Mesenchymal stem cell (in vitro differentiated cells and primary cell): ENCODE results near the gene RTN4.

ENCODE experiments used
- DNase-seq: peaks from one replicate; pipeline ENCODE4 v3.0.0-alpha.2; 2013
- H2AFZ ChIP-seq: one replicate; pipeline ENCODE4 v1.6.1; 2013; ENCODE audit warnings: low read depth, mild to moderate bottlenecking, control low read depth, inconsistent platforms, low read length, moderate library complexity
- H2AK5ac ChIP-seq: 2 replicates; pipeline ENCODE4 v1.6.1; 2013; ENCODE audit warnings: low read length, moderate library complexity, mild to moderate bottlenecking, inconsistent platforms; ENCODE audit not compliant: severe bottlenecking
- H2BK120ac ChIP-seq: one replicate; pipeline ENCODE4 v1.6.1; 2013; ENCODE audit warnings: low read depth, mild to moderate bottlenecking, inconsistent platforms, low read length, moderate library complexity
- H2BK12ac ChIP-seq, 2 experiments: one replicate each; pipeline ENCODE4 v1.6.1; 2013; ENCODE audit warnings: inconsistent platforms in 2 of 2, low read length in 2 of 2, mild to moderate bottlenecking in 2 of 2, moderate library complexity in 2 of 2, control low read depth in 1 of 2
- H2BK15ac ChIP-seq: one replicate; pipeline ENCODE4 v1.6.1; 2013; ENCODE audit warnings: mild to moderate bottlenecking, low read depth, inconsistent platforms; ENCODE audit not compliant: poor library complexity, severe bottlenecking
- H2BK5ac ChIP-seq: 2 replicates; pipeline ENCODE4 v1.6.1; 2013; ENCODE audit warnings: low read depth, mild to moderate bottlenecking, low read length, control low read depth, inconsistent platforms; ENCODE audit not compliant: poor library complexity, severe bottlenecking
- H3K14ac ChIP-seq, 2 experiments: one replicate each; pipeline ENCODE4 v1.6.1; 2013; ENCODE audit warnings: inconsistent platforms in 2 of 2, low read length in 2 of 2, control low read depth in 1 of 2, mild to moderate bottlenecking in 1 of 2, moderate library complexity in 1 of 2
- H3K18ac ChIP-seq, 2 experiments: one replicate each; pipeline ENCODE4 v1.6.1; 2013; ENCODE audit warnings: inconsistent platforms in 2 of 2, low read length in 2 of 2, control low read depth in 1 of 2, low read depth in 1 of 2, mild to moderate bottlenecking in 1 of 2
- H3K23ac ChIP-seq, 2 experiments: one replicate each; pipeline ENCODE4 v1.6.1; 2013; ENCODE audit warnings: inconsistent platforms in 2 of 2, low read length in 2 of 2, mild to moderate bottlenecking in 2 of 2, moderate library complexity in 2 of 2, control low read depth in 1 of 2
- H3K27ac ChIP-seq: 2 replicates; pipeline ENCODE4 v1.5.1; 2013; ENCODE audit warnings: mild to moderate bottlenecking, moderate library complexity, low read length, control low read depth, inconsistent platforms; ENCODE audit not compliant: poor library complexity, severe bottlenecking
- H3K27me3 ChIP-seq, 2 experiments: 2 replicates each; pipeline versions ENCODE4 v1.6.1 to v1.7.0; 2013; ENCODE audit warnings: low read length in 2 of 2, mild to moderate bottlenecking in 2 of 2, moderate library complexity in 2 of 2, control low read depth in 1 of 2, inconsistent platforms in 1 of 2; ENCODE audit not compliant: control insufficient read depth in 1 of 2, insufficient read depth in 1 of 2
- H3K36me3 ChIP-seq, 2 experiments: 2 replicates each; pipeline versions ENCODE4 v1.6.1 to v1.7.0; 2013; ENCODE audit warnings: low read length in 2 of 2, control low read depth in 1 of 2, inconsistent platforms in 1 of 2, low read depth in 1 of 2, mild to moderate bottlenecking in 1 of 2; ENCODE audit not compliant: insufficient read depth in 2 of 2, control insufficient read depth in 1 of 2
- H3K4ac ChIP-seq, 2 experiments: one replicate each; pipeline ENCODE4 v1.6.1; 2013; ENCODE audit warnings: inconsistent platforms in 2 of 2, low read length in 2 of 2, mild to moderate bottlenecking in 2 of 2, moderate library complexity in 2 of 2, control low read depth in 1 of 2, low read depth in 1 of 2
- H3K4me1 ChIP-seq: 2 replicates; pipeline ENCODE4 v1.6.1; 2013; ENCODE audit warnings: low read depth, low read length, control low read depth; ENCODE audit not compliant: control insufficient read depth, insufficient read depth
- H3K4me2 ChIP-seq: 2 replicates; pipeline ENCODE4 v1.6.1; 2013; ENCODE audit warnings: low read length, mild to moderate bottlenecking, inconsistent platforms; ENCODE audit not compliant: poor library complexity, severe bottlenecking
- H3K4me3 ChIP-seq, 2 experiments: 2 replicates each; pipeline versions ENCODE4 v1.5.1 to v1.7.0; 2013; ENCODE audit warnings: low read length in 2 of 2, mild to moderate bottlenecking in 2 of 2, control low read depth in 1 of 2, low read depth in 1 of 2; ENCODE audit not compliant: insufficient read depth in 1 of 2
- H3K79me1 ChIP-seq: replicated peaks from 2 replicates; pipeline ENCODE4 v1.6.1; 2013; ENCODE audit warnings: mild to moderate bottlenecking, control low read depth, low read length, inconsistent platforms; ENCODE audit not compliant: poor library complexity, severe bottlenecking
- H3K9ac ChIP-seq: 2 replicates; pipeline ENCODE4 v1.7.0; 2013; ENCODE audit warnings: mild to moderate bottlenecking, low read length, moderate library complexity
- H3K9me3 ChIP-seq: 2 replicates; pipeline ENCODE4 v1.7.0; 2013; ENCODE audit warnings: mild to moderate bottlenecking, low read length; ENCODE audit not compliant: control insufficient read depth
- H4K8ac ChIP-seq: one replicate; pipeline ENCODE4 v1.6.1; 2013; ENCODE audit warnings: inconsistent platforms, mild to moderate bottlenecking, low read length, moderate library complexity
- H4K91ac ChIP-seq: one replicate; pipeline ENCODE4 v1.6.1; 2013; ENCODE audit warnings: mild to moderate bottlenecking, low read length, inconsistent platforms
- WGBS: methylation state at CpG from one replicate; pipeline ENCODE4 v1.1.7; 2013; ENCODE audit warnings: mixed read lengths; 5-methylcytosine and 5-hydroxymethylcytosine counted together

Gene RTN4

GRCh38 chr2:54988612-54989011 lies 61.6 kb downstream of the RTN4 start:
- no peaks in the 10 kb centered on the region for H3K79me1 ChIP-seq
- no peak overlapping the region for H3K14ac ChIP-seq
- no peak overlapping the region for H3K9ac ChIP-seq
- no peak overlapping the region for H2AK5ac ChIP-seq
- no peak overlapping the region for H2BK120ac ChIP-seq
- no peak for DNase-seq
- no peak overlapping the region for H2BK15ac ChIP-seq
- no peak overlapping the region for H2BK12ac ChIP-seq
- H3K36me3 ChIP-seq, result peaks cover 0 to 44% of the 10 kb centered on the region in 2 experiments
- H3K23ac ChIP-seq, result no peak overlapping the region
- no peak overlapping the region for H2AFZ ChIP-seq
- no peak overlapping the region for H3K4me3 ChIP-seq
- no peak overlapping the region for H4K91ac ChIP-seq
- H3K27ac ChIP-seq, result no peak overlapping the region
- H3K18ac ChIP-seq, result no peak overlapping the region
- 100% methylated on average over 2 of the region's 3 CpGs for WGBS
- H3K4me1 ChIP-seq, result peaks cover 5% of the 10 kb centered on the region
- H3K27me3 ChIP-seq, result no peaks in the 10 kb centered on the region
- H2BK5ac ChIP-seq, result no peak overlapping the region
- H3K9me3 ChIP-seq, result no peaks in the 10 kb centered on the region
- no peak overlapping the region for H4K8ac ChIP-seq
- H3K4ac ChIP-seq, result no peak overlapping the region
- H3K4me2 ChIP-seq, result no peak overlapping the region

DNA sequence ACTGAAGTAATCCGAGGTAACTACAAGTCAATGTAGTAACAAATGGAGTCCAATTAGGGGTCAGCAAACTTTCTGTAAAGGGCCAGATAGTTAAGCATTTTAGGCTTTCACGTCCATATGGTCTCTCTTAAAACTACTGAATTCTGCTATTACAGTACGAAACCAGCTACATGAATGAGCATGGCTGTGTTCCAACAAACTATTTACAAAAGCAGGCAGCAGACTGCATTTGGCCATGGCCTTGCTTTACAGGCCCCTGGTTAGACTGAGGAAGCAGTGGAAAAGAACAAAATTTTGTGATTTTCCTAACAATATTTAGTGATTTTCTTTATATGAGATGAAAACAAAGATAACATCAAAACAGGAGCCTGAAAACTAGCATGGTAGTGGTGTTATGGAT lies 64.0 kb downstream of the RTN4 start:
- H2BK12ac ChIP-seq, result no peak overlapping the region
- no peaks in the 10 kb centered on the region for H3K79me1 ChIP-seq
- no peak overlapping the region for H2AK5ac ChIP-seq
- 92% methylated on average over 3 of the region's 3 CpGs for WGBS
- no peaks in the 10 kb centered on the region for H3K27me3 ChIP-seq
- H3K9ac ChIP-seq, result no peak overlapping the region
- no peak overlapping the region for H4K8ac ChIP-seq
- H2BK120ac ChIP-seq, result no peak overlapping the region
- H2BK15ac ChIP-seq, result no peak overlapping the region
- H3K14ac ChIP-seq, result no peak overlapping the region
- no peaks in the 10 kb centered on the region for H3K9me3 ChIP-seq
- no peak overlapping the region for H4K91ac ChIP-seq
- H3K23ac ChIP-seq, result no peak overlapping the region
- no peak for DNase-seq
- no peak overlapping the region for H3K27ac ChIP-seq
- H3K4me1 ChIP-seq, result peaks cover 5% of the 10 kb centered on the region
- H2BK5ac ChIP-seq, result no peak overlapping the region
- no peak overlapping the region for H3K4ac ChIP-seq
- H2AFZ ChIP-seq, result no peak overlapping the region
- no peak overlapping the region for H3K18ac ChIP-seq
- no peak overlapping the region for H3K4me2 ChIP-seq
- no peak overlapping the region for H3K4me3 ChIP-seq
- peaks cover 0 to 65% of the 10 kb centered on the region in 2 experiments for H3K36me3 ChIP-seq

- peak overlapping the region; percentile 3 for H3K27ac ChIP-seq
- no peak overlapping the region for H3K4ac ChIP-seq
- H3K4me3 ChIP-seq, result no peak overlapping the region
- H3K9ac ChIP-seq, result no peak overlapping the region
- no peak for DNase-seq
- H3K18ac ChIP-seq, result no peak overlapping the region
- H3K79me1 ChIP-seq, result no peaks in the 10 kb centered on the region
- no peaks in the 10 kb centered on the region for H3K9me3 ChIP-seq
- no peak overlapping the region for H2AFZ ChIP-seq
- peaks cover 0 to 82% of the 10 kb centered on the region in 2 experiments for H3K36me3 ChIP-seq
- H4K8ac ChIP-seq, result no peak overlapping the region
- no peak overlapping the region for H2BK5ac ChIP-seq
- H2BK12ac ChIP-seq, result no peak overlapping the region
- no peak overlapping the region for H2BK15ac ChIP-seq
- H3K14ac ChIP-seq, result no peak overlapping the region
- H3K4me1 ChIP-seq, result peaks cover 5% of the 10 kb centered on the region
- no peak overlapping the region for H4K91ac ChIP-seq
- no peak overlapping the region for H2BK120ac ChIP-seq
- H3K4me2 ChIP-seq, result no peak overlapping the region
- H2AK5ac ChIP-seq, result no peak overlapping the region
- no peak overlapping the region for H3K23ac ChIP-seq
- no peaks in the 10 kb centered on the region for H3K27me3 ChIP-seq
These were observed 65.8 kb downstream of the RTN4 start for GRCh38 chr2:54984476-54984875.

DNA sequence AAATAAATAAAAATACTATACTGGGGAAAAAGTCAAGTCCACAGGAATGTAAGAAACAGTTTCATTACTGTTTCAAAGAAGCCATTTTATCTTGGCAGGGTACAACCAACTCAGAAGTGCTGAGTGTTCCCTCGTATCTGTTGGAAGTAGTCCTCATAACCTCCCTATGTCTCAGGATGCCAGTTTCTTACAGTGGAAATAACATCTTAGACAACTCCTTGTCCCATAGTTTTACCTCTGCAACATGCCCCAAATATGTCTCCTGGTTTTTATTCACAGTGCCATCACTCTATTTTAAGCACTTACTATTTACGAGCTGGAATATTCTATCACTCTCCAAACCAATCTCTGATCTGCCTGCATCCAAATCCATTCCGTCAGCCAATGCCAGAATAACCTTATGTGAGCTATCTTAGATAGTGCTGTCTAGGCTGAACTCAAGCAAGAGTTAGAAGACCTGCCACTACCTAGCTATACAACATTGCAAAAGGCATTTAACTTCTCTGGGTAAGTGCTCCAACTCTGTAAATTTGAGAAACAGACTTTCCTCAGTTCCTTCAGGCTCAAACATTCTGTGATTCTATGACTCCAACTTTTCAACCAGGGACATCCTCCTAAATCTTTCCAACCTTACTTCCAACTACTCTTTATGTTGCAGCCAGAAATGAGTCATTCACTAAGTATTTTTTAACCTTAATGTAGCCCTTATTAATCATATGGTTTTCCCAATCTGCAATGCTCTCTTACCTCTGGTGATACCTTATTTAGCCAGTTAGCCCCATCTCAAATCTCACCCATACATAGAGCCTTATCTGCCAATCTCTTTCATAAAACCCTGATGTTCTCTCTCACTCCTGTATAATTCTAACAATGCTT lies 66.7 kb downstream of the RTN4 start:
- H2BK120ac ChIP-seq, result no peak overlapping the region
- 59% methylated on average over 3 of the region's 3 CpGs for WGBS

More for the DNA sequence above, 66.7 kb downstream of the RTN4 start:
- H3K27me3 ChIP-seq, result no peaks in the 10 kb centered on the region
- H3K27ac ChIP-seq, result no peak overlapping the region
- H2AFZ ChIP-seq, result no peak overlapping the region
- H3K4me3 ChIP-seq, result no peak overlapping the region
- H3K23ac ChIP-seq, result no peak overlapping the region
- H2BK12ac ChIP-seq, result no peak overlapping the region
- peaks cover 0 to 84% of the 10 kb centered on the region in 2 experiments for H3K36me3 ChIP-seq
- no peak overlapping the region for H3K9ac ChIP-seq
- no peak overlapping the region for H2AK5ac ChIP-seq
- H4K91ac ChIP-seq, result no peak overlapping the region
- no peak overlapping the region for H4K8ac ChIP-seq
- H3K18ac ChIP-seq, result no peak overlapping the region
- H3K4me2 ChIP-seq, result no peak overlapping the region
- H3K4ac ChIP-seq, result no peak overlapping the region
- no peaks in the 10 kb centered on the region for H3K79me1 ChIP-seq
- H2BK5ac ChIP-seq, result no peak overlapping the region
- peaks cover 5% of the 10 kb centered on the region for H3K4me1 ChIP-seq
- DNase-seq, result peak; percentile 43
- H2BK15ac ChIP-seq, result no peak overlapping the region
- no peak overlapping the region for H3K14ac ChIP-seq
- no peaks in the 10 kb centered on the region for H3K9me3 ChIP-seq
